SK-N-SH (cell line): ENCODE measurements around the gene GAL3ST3. TPM values are rescaled to one million over a fixed set of nuclear protein-coding genes. Genes with fewer than 3 reads are reported as not detected.

ENCODE experiments used
- CTCF ChIA-PET: fragments of 300-600, 350-600 bp; formaldehyde crosslinking; extraction: SDS; loops from one replicate; lab custom pipeline; 2021; lab: Yijun Ruan, JAX
- POLR2A ChIA-PET: fragments of 350-600 bp; sonication (Branson Sonifier 250); formaldehyde crosslinking; extraction: SDS; loops from one replicate; lab custom pipeline; 2020; ENCODE audit warnings: antibody characterized with exemption, inconsistent platforms; lab: Yijun Ruan, JAX
- DNase-seq: peaks from one replicate; pipeline ENCODE4 v3.0.0; 2012
- H2AFZ ChIP-seq: fragments of 200-600 bp; sonication (generic); 2 replicates; pipeline ENCODE4 v1.8.1; 2016; ENCODE audit warnings: antibody characterized with exemption, mild to moderate bottlenecking, low read depth
- H3F3A ChIP-seq: fragments of 200-600 bp; sonication (generic); replicated peaks from 2 replicates; pipeline ENCODE3; 2016; ENCODE audit warnings: antibody characterized with exemption, mild to moderate bottlenecking; ENCODE audit not compliant: insufficient read depth
- H3K27ac ChIP-seq, 2 experiments: fragments of 200-500 bp in 1 of 2; fragments of 200-600 bp in 1 of 2; sonication (Bioruptor generic) in 1 of 2; sonication (generic), shearing (Covaris generic) in 1 of 2; 2 replicates each; pipeline versions ENCODE4 v1.5.1 to v1.6.1; 2014 to 2016; ENCODE audit warnings: low read depth in 2 of 2, inconsistent platforms in 1 of 2, low read length in 1 of 2, mild to moderate bottlenecking in 1 of 2, mixed read lengths in 1 of 2
- H3K27me3 ChIP-seq: fragments of 200-600 bp; sonication (generic), shearing (Covaris generic); 2 replicates; pipeline ENCODE4 v1.6.1; 2016; ENCODE audit warnings: mixed run types; ENCODE audit not compliant: insufficient read depth
- H3K36me3 ChIP-seq, 2 experiments: fragments of 200-500 bp in 1 of 2; fragments of 200-600 bp in 1 of 2; sonication (Bioruptor generic) in 1 of 2; sonication (generic) in 1 of 2; replicated peaks in 1 of 2; 2 replicates each; pipeline versions ENCODE3 to v1.5.1; 2014 to 2016; ENCODE audit warnings: low read length in 1 of 2, mild to moderate bottlenecking in 1 of 2; ENCODE audit not compliant: insufficient read depth in 2 of 2, control insufficient read depth in 1 of 2
- H3K4me1 ChIP-seq, 2 experiments: fragments of 200-500 bp in 1 of 2; fragments of 200-600 bp in 1 of 2; sonication (Bioruptor generic) in 1 of 2; sonication (generic), shearing (Covaris generic) in 1 of 2; 2 replicates each; pipeline versions ENCODE4 v1.5.1 to v1.6.1; 2014 to 2016; ENCODE audit warnings: low read depth in 1 of 2, low read length in 1 of 2, mixed run types in 1 of 2; ENCODE audit not compliant: insufficient read depth in 2 of 2, control insufficient read depth in 1 of 2
- H3K4me2 ChIP-seq: fragments of 200-600 bp; sonication (generic), shearing (Covaris generic); 2 replicates; pipeline ENCODE4 v1.6.1; 2017; ENCODE audit warnings: mixed run types
- H3K4me3 ChIP-seq, 2 experiments: fragments of 200-500 bp in 1 of 2; fragments of 200-600 bp in 1 of 2; sonication (Bioruptor generic) in 1 of 2; sonication (generic), shearing (Covaris generic) in 1 of 2; 2 replicates each; pipeline versions ENCODE4 v1.5.1 to v1.8.1; 2014 to 2016; ENCODE audit warnings: low read depth in 2 of 2, inconsistent platforms in 1 of 2, low read length in 1 of 2, mild to moderate bottlenecking in 1 of 2, mixed read lengths in 1 of 2, moderate library complexity in 1 of 2
- H3K79me2 ChIP-seq: fragments of 200-600 bp; sonication (generic); 2 replicates; pipeline ENCODE4 v1.8.1; 2017; ENCODE audit warnings: mild to moderate bottlenecking; ENCODE audit not compliant: insufficient read depth
- H3K9ac ChIP-seq: fragments of 200-600 bp; sonication (generic); 2 replicates; pipeline ENCODE4 v1.6.1; 2017; ENCODE audit warnings: mixed run types
- H3K9me2 ChIP-seq: fragments of 200-600 bp; sonication (generic); 2 replicates; pipeline ENCODE4 v1.6.1; 2017; ENCODE audit warnings: mixed run types
- H3K9me3 ChIP-seq: fragments of 200-600 bp; sonication (generic); 2 replicates; pipeline ENCODE4 v1.6.1; 2017; ENCODE audit warnings: mixed run types, mild to moderate bottlenecking, moderate library complexity
- H4K20me1 ChIP-seq: fragments of 200-600 bp; sonication (generic); 2 replicates; pipeline ENCODE4 v1.6.1; 2017; ENCODE audit warnings: mild to moderate bottlenecking, mixed run types; ENCODE audit not compliant: insufficient read depth
- ELF1 ChIP-seq: IDR thresholded peaks from 2 replicates; pipeline ENCODE4 v1.4.0; 2012
- EZH2phosphoT487 ChIP-seq: fragments of 200-600 bp; sonication (generic); IDR thresholded peaks from 2 replicates; pipeline ENCODE4 v1.6.1; 2017; ENCODE audit warnings: low read depth, mixed run types, mild to moderate bottlenecking, antibody characterized with exemption, moderate library complexity, borderline replicate concordance
- FOXM1 ChIP-seq: IDR thresholded peaks from 2 replicates; pipeline ENCODE4 v1.4.0; 2012; ENCODE audit warnings: low read depth, mild to moderate bottlenecking
- GABPA ChIP-seq: IDR thresholded peaks from 2 replicates; pipeline ENCODE4 v1.4.0; 2012; ENCODE audit warnings: low read depth, mild to moderate bottlenecking
- GATA2 ChIP-seq: sonication (generic); formaldehyde crosslinking; IDR thresholded peaks from 2 replicates; pipeline ENCODE4 v1.5.0; 2020; ENCODE audit warnings: mild to moderate bottlenecking, missing genetic modification reagents
- JUND ChIP-seq: IDR thresholded peaks from 2 replicates; pipeline ENCODE4 v1.4.0; 2012
- MEF2A ChIP-seq: IDR thresholded peaks from 2 replicates; pipeline ENCODE4 v1.4.0; 2012; ENCODE audit warnings: low read depth, borderline replicate concordance
- MXI1 ChIP-seq: IDR thresholded peaks from 2 replicates; pipeline ENCODE4 v1.6.1; 2012; ENCODE audit warnings: mild to moderate bottlenecking, low read depth, low read length, improper control_type of control experiment
- NFIC ChIP-seq: IDR thresholded peaks from 2 replicates; pipeline ENCODE4 v1.4.0; 2012; ENCODE audit warnings: borderline replicate concordance
- NRF1 ChIP-seq: IDR thresholded peaks from 2 replicates; pipeline ENCODE4 v1.6.1; 2012; ENCODE audit warnings: low read depth, mild to moderate bottlenecking, low read length
- RAD21 ChIP-seq: IDR thresholded peaks from 2 replicates; pipeline ENCODE4 v1.6.1; 2012; ENCODE audit warnings: mild to moderate bottlenecking, low read length
- RCOR1 ChIP-seq: fragments of 150-350 bp; IDR thresholded peaks from 2 replicates; pipeline ENCODE4 v1.6.1; 2017; ENCODE audit warnings: antibody characterized with exemption, low read length
- RFX5 ChIP-seq: IDR thresholded peaks from 2 replicates; pipeline ENCODE4 v1.6.1; 2012; ENCODE audit warnings: mild to moderate bottlenecking, improper control_type of control experiment, low read length
- SIN3A ChIP-seq: IDR thresholded peaks from 2 replicates; pipeline ENCODE4 v1.6.1; 2012; ENCODE audit warnings: low read depth, mild to moderate bottlenecking, low read length, moderate library complexity, borderline replicate concordance
- SMC3 ChIP-seq: IDR thresholded peaks from 2 replicates; pipeline ENCODE4 v1.6.1; 2012; ENCODE audit warnings: low read depth, low read length, improper control_type of control experiment
- TAF1 ChIP-seq: IDR thresholded peaks from 2 replicates; pipeline ENCODE4 v1.6.1; 2012; ENCODE audit warnings: low read depth, mild to moderate bottlenecking, low read length, moderate library complexity, borderline replicate concordance
- TCF12 ChIP-seq: IDR thresholded peaks from 2 replicates; pipeline ENCODE4 v1.4.0; 2012
- YY1 ChIP-seq: IDR thresholded peaks from 2 replicates; pipeline ENCODE4 v1.4.0; 2012; ENCODE audit warnings: low read depth, mild to moderate bottlenecking
- WGBS: methylation state at CpG from one replicate; pipeline ENCODE4 v1.1.6; 2017; ENCODE audit warnings: low lambda C conversion rate; 5-methylcytosine and 5-hydroxymethylcytosine counted together
- polyA plus RNA-seq, 3 experiments: library from polyadenylated mRNA; depleted of rRNA; stranded (reverse); fragments of >200 nt; gene quantifications; 2 replicates each; pipeline ENCODE4 v1.2.3, GENCODE V29; 2012
- TF ChIP-seq, protein P1 (sequence below): fragments of 200-600 bp; sonication (generic); IDR thresholded peaks from 2 replicates; pipeline ENCODE4 v1.6.1; 2017; ENCODE audit warnings: antibody characterized with exemption, mild to moderate bottlenecking, moderate library complexity
- TF ChIP-seq, protein P2 (sequence below): IDR thresholded peaks from 2 replicates; pipeline ENCODE4; 2012
- TF ChIP-seq, protein P3 (sequence below): fragments of 150-350 bp; IDR thresholded peaks from 2 replicates; pipeline ENCODE4 v1.6.1; 2016; ENCODE audit warnings: mild to moderate bottlenecking, low read depth, low read length
- TF ChIP-seq, protein P4 (sequence below): IDR thresholded peaks from 2 replicates; pipeline ENCODE4 v1.4.0; 2012; ENCODE audit warnings: low read depth, borderline replicate concordance
- TF ChIP-seq, protein P5 (sequence below): IDR thresholded peaks from 2 replicates; pipeline ENCODE4 v1.4.0; 2012; ENCODE audit warnings: low read depth
- TF ChIP-seq, protein P6 (sequence below): fragments of 150-350 bp; IDR thresholded peaks from 2 replicates; pipeline ENCODE4 v1.6.1; 2017; ENCODE audit warnings: antibody characterized with exemption, low read length, low read depth, borderline replicate concordance

Gene GAL3ST3
- polyA plus RNA-seq, 1 of the 3 experiments (the other 2 are of a cell fraction): 3.2 TPM

DNA sequence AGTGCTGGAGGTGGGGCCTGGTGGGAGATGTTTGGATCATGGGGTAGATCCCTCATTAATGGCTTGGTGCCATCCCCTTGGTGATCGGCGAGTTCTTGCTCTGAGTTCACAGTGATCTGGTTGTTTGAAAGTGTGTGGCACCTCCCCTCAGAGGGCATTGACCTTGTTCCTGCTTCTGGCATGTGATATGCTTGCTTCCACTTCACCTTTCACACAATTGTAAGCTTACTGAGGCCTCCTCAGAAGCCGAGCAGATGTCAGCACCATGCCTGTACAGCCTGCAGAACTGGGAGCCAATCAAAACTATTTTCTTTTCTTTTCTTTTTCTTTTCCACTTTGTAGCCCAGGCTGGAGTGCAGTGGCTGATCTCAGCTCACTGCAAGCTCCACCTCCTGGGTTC is 11.6 kb downstream of the GAL3ST3 start:
- CTCF ChIA-PET: interaction anchor here (0.9 to 8.8 kb wide), 4 partner anchors 8 to 31 kb away, joined by 3 to 55 read pairs (median 16); partner anchors contain the start of gene CST6
- no peaks in the 10 kb centered on the region for H3F3A ChIP-seq
- H4K20me1 ChIP-seq: no peaks in the 10 kb centered on the region
- DNase-seq: no peak
- no peak overlapping the region for H2AFZ ChIP-seq
- no peak overlapping the region for H3K4me3 ChIP-seq
- H3K4me2 ChIP-seq: no peak overlapping the region
- no peak overlapping the region for H3K27ac ChIP-seq
- H3K79me2 ChIP-seq: no peaks in the 10 kb centered on the region
- WGBS: 43% methylated on average over 2 of the region's 3 CpGs
- peaks cover 0 to 3% of the 10 kb centered on the region in 2 experiments for H3K36me3 ChIP-seq
- no peaks in the 10 kb centered on the region for H3K4me1 ChIP-seq
- POLR2A ChIA-PET: no interaction called here
- H3K9me3 ChIP-seq: no peaks in the 10 kb centered on the region
- TF ChIP-seq NRF1 (no peak), MXI1 (no peak), RAD21 (no peak), RFX5 (no peak)
- TF ChIP-seq, all 33 proteins: peak for 0
- Histone ChIP-seq H3K9me2 (no peaks in the 10 kb centered on the region), H3K27me3 (no peaks in the 10 kb centered on the region), H3K9ac (no peak overlapping the region)

DNA sequence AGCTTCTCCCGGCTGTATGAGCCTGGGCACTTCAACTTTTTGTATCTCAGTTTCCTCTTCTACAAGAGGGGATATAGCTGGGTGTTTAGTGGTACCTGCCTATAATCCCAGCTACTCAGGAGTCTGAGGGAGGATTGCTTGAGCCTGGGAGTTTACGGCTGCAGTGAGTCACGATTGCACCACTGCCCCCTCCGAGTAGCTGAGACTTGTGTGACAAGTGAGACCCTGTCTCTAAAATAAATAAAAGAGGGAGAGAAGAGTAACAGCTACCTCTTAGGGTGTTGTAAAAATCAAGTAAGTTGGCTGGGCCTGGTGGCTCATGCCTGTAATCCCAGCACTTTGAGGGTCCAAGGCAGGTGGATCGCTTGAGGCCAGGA is 12.6 kb downstream of the GAL3ST3 start:
- 63% methylated on average over 5 of the region's 5 CpGs for WGBS
- no peaks in the 10 kb centered on the region for H3K79me2 ChIP-seq
- H2AFZ ChIP-seq: no peak overlapping the region
- H3K27ac ChIP-seq: no peak overlapping the region
- no peak overlapping the region for H3K9ac ChIP-seq
- H3K27me3 ChIP-seq: no peaks in the 10 kb centered on the region
- TF ChIP-seq ELF1 (no peak), GATA2 (no peak), SMC3 (no peak), MEF2A (no peak), TCF12 (no peak), GABPA (no peak), JUND (no peak), TAF1 (no peak), EZH2phosphoT487 (no peak), SIN3A (no peak), NFIC (no peak), RCOR1 (no peak), FOXM1 (no peak), YY1 (no peak)
- TF ChIP-seq, protein P1, sequence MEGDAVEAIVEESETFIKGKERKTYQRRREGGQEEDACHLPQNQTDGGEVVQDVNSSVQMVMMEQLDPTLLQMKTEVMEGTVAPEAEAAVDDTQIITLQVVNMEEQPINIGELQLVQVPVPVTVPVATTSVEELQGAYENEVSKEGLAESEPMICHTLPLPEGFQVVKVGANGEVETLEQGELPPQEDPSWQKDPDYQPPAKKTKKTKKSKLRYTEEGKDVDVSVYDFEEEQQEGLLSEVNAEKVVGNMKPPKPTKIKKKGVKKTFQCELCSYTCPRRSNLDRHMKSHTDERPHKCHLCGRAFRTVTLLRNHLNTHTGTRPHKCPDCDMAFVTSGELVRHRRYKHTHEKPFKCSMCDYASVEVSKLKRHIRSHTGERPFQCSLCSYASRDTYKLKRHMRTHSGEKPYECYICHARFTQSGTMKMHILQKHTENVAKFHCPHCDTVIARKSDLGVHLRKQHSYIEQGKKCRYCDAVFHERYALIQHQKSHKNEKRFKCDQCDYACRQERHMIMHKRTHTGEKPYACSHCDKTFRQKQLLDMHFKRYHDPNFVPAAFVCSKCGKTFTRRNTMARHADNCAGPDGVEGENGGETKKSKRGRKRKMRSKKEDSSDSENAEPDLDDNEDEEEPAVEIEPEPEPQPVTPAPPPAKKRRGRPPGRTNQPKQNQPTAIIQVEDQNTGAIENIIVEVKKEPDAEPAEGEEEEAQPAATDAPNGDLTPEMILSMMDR: no peak
- TF ChIP-seq, protein P2, sequence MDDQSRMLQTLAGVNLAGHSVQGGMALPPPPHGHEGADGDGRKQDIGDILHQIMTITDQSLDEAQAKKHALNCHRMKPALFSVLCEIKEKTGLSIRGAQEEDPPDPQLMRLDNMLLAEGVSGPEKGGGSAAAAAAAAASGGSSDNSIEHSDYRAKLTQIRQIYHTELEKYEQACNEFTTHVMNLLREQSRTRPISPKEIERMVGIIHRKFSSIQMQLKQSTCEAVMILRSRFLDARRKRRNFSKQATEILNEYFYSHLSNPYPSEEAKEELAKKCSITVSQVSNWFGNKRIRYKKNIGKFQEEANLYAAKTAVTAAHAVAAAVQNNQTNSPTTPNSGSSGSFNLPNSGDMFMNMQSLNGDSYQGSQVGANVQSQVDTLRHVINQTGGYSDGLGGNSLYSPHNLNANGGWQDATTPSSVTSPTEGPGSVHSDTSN: no peak
- TF ChIP-seq, protein P3, sequence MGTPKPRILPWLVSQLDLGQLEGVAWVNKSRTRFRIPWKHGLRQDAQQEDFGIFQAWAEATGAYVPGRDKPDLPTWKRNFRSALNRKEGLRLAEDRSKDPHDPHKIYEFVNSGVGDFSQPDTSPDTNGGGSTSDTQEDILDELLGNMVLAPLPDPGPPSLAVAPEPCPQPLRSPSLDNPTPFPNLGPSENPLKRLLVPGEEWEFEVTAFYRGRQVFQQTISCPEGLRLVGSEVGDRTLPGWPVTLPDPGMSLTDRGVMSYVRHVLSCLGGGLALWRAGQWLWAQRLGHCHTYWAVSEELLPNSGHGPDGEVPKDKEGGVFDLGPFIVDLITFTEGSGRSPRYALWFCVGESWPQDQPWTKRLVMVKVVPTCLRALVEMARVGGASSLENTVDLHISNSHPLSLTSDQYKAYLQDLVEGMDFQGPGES: no peak
- TF ChIP-seq, protein P4, sequence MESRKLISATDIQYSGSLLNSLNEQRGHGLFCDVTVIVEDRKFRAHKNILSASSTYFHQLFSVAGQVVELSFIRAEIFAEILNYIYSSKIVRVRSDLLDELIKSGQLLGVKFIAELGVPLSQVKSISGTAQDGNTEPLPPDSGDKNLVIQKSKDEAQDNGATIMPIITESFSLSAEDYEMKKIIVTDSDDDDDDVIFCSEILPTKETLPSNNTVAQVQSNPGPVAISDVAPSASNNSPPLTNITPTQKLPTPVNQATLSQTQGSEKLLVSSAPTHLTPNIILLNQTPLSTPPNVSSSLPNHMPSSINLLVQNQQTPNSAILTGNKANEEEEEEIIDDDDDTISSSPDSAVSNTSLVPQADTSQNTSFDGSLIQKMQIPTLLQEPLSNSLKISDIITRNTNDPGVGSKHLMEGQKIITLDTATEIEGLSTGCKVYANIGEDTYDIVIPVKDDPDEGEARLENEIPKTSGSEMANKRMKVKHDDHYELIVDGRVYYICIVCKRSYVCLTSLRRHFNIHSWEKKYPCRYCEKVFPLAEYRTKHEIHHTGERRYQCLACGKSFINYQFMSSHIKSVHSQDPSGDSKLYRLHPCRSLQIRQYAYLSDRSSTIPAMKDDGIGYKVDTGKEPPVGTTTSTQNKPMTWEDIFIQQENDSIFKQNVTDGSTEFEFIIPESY: no peak
- TF ChIP-seq, protein P5, sequence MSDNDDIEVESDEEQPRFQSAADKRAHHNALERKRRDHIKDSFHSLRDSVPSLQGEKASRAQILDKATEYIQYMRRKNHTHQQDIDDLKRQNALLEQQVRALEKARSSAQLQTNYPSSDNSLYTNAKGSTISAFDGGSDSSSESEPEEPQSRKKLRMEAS: no peak
- TF ChIP-seq, protein P6, sequence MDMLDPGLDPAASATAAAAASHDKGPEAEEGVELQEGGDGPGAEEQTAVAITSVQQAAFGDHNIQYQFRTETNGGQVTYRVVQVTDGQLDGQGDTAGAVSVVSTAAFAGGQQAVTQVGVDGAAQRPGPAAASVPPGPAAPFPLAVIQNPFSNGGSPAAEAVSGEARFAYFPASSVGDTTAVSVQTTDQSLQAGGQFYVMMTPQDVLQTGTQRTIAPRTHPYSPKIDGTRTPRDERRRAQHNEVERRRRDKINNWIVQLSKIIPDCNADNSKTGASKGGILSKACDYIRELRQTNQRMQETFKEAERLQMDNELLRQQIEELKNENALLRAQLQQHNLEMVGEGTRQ: no peak
- no peaks in the 10 kb centered on the region for H3F3A ChIP-seq
- H4K20me1 ChIP-seq: no peaks in the 10 kb centered on the region
- no peaks in the 10 kb centered on the region for H3K4me1 ChIP-seq
- no peak for DNase-seq
- no peak overlapping the region for H3K4me2 ChIP-seq
- no peaks in the 10 kb centered on the region for H3K9me2 ChIP-seq
- peaks cover 0 to 3% of the 10 kb centered on the region in 2 experiments for H3K36me3 ChIP-seq
- ChIA-PET POLR2A (no interaction called here), CTCF (interaction anchor here (0.8 to 8.8 kb wide), 6 partner anchors 9 to 325 kb away, joined by 3 to 55 read pairs (median 4); partner anchors contain the start of gene CATSPER1)
- no peak overlapping the region for H3K4me3 ChIP-seq
- H3K9me3 ChIP-seq: no peaks in the 10 kb centered on the region
